Neural progenitor cell (in vitro differentiated cells): ENCODE data around the gene CES1.
"Not testable (repeated sequence)": the region's sequence is repeated elsewhere in the genome, so short reads cannot be mapped to it uniquely, and the experiment has no call there.

ENCODE experiments used
- CTCF ChIP-seq: fragments of 200-600 bp; sonication (generic); IDR thresholded peaks from 2 replicates; pipeline ENCODE4 v1.5.1; 2017; ENCODE audit warnings: antibody characterized with exemption, mild to moderate bottlenecking
- EZH2phosphoT487 ChIP-seq: fragments of 200-600 bp; sonication (generic); IDR thresholded peaks from 2 replicates; pipeline ENCODE4 v1.6.1; 2017; ENCODE audit warnings: antibody characterized with exemption

- TF ChIP-seq CTCF, EZH2phosphoT487: not testable (repeated sequence)
These were observed 73.0 kb downstream of the CES1 start for GRCh38 chr16:55759965-55760309.
